HG03565 (cell line): Measurements from ENCODE around the gene KCNK13.
"Not testable (repeated sequence)": the region's sequence is repeated elsewhere in the genome, so short reads cannot be mapped to it uniquely, and the experiment has no call there.

Source experiments
- ATAC-seq: cut with Tn5 transposase; IDR thresholded peaks from one replicate; pipeline ENCODE4 v1.9.1; 2021; ENCODE audit warnings: mild to moderate bottlenecking, moderate library complexity; ENCODE audit not compliant: unreplicated experiment

The KCNK13 gene

DNA sequence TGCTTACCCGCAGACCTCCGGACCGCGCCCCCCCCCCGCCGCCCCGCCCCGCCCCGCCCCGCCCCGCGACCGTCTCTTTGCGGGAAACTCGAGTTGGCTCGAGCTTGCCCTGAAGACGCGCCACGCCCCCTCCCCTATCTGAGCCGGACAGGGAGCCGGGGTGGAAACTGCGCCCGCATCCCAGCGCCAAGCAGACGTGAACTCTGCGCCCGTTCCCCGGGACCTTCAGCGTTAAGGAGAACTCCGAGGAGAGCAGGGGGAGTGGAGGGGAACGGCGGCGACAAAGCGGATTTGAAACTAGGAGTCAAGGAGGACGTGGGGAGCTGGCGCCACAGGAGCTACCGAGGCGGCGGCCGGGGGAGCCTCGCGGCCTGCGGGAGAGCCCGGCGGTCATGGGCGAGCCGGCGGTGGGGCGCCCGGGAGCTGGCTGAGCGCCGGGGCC, at the start of gene KCNK13:
TSS of gene KCNK13 (plus strand) at position 310 of the 442 bp plus-strand sequence. CDS start 212 bp downstream, outside the sequence.
- no peak for ATAC-seq

- no peak for ATAC-seq
Observed at GRCh38 chr14:90017371-90017770, 44.4 kb upstream of the KCNK13 start.

GRCh38 chr14:90019824-90020523, 41.8 kb upstream of the KCNK13 start:
- ATAC-seq, result no peak

- no peak for ATAC-seq
Observed at GRCh38 chr14:90023176-90023896, 38.5 kb upstream of the KCNK13 start.

- ATAC-seq, result no peak
Observed at GRCh38 chr14:90024910-90025309, 36.9 kb upstream of the KCNK13 start.

DNA sequence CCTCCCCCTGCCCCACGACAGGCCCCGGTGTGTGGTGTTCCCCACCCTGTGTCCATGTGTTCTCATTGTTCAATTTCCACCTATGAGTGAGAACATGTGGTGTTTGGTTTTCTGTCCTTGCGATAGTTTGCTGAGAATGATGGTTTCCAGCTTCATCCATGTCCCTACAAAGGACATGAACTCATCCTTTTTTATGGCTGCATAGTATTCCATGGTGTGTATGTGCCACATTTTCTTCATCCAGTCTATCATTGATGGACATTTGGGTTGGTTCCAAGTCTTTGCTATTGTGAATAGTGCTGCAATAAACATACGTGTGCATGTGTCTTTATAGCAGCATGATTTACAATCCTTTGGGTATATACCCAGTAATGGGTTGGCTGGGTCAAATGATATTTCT, 35.2 kb upstream of the KCNK13 start:
- not testable (repeated sequence) for ATAC-seq

- no peak for ATAC-seq
Observed at GRCh38 chr14:90027842-90028241, 34.0 kb upstream of the KCNK13 start.

GRCh38 chr14:90034156-90034555, 27.6 kb upstream of the KCNK13 start:
- ATAC-seq, result no peak

GRCh38 chr14:90034835-90035525, 26.8 kb upstream of the KCNK13 start:
- no peak for ATAC-seq

GRCh38 chr14:90039253-90040010, 22.4 kb upstream of the KCNK13 start:
- ATAC-seq, result no peak

DNA sequence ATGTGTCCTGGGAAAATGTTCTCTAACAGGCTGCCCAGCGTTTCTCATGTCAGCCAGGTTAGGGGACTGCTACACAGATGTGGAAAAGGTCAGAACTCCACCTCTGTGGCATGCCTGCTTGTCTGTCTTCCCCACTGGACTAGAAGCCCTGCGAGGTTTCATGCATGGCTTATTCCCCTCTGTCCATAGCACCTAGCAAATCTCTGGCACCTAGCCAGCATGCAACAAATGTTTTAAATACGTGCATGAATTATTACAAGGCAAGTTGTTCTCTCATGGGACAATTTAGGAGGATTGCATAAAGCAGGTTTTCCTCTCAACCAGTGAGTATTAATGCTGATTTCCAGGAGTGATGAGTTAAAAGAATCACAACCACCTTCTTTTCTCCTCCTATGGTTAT, 21.4 kb upstream of the KCNK13 start:
- no peak for ATAC-seq

DNA sequence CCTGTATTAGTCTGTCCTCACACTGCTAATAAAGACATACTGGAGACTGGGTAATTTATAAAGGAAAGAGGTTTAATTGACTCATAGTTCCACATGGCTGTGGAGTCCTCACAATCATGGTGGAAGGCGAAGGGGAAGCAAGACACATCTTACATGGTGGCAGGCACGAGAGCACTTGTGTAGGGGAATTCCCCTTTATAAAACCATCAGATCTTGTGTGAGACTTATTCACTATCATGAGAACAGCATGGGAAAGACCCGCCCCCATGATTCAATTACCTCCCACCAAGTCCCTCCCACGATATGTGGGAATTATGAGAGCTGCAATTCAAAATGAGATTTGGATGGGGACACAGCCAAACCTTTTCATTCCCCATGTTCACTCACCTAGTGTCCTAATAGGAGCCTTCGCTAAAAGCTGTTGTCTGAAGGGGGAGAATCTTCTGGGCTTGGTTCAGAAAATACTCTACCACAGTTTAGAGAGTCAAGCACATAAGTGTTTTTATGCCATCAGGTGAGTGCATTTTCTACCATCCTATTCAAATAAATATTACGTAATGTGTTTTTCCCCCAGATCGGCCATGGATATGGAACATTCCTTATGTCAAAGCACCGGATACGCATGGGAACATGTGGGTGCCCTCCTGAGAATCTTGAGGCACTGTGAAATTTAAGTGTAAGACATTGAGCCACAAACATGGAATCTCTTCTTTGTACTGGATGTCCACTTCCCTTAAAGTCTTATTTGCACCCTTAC, 19.1 kb upstream of the KCNK13 start:
- no peak for ATAC-seq

GRCh38 chr14:90045616-90046015, 16.2 kb upstream of the KCNK13 start:
- no peak for ATAC-seq

- no peak for ATAC-seq
Observed at GRCh38 chr14:90049390-90049789, 12.4 kb upstream of the KCNK13 start.

- ATAC-seq, result no peak
Observed at GRCh38 chr14:90050271-90050670, 11.5 kb upstream of the KCNK13 start.

GRCh38 chr14:90053044-90053443, 8.8 kb upstream of the KCNK13 start:
- ATAC-seq, result no peak

- no peak for ATAC-seq
Observed at GRCh38 chr14:90054803-90055202, 7.0 kb upstream of the KCNK13 start.

DNA sequence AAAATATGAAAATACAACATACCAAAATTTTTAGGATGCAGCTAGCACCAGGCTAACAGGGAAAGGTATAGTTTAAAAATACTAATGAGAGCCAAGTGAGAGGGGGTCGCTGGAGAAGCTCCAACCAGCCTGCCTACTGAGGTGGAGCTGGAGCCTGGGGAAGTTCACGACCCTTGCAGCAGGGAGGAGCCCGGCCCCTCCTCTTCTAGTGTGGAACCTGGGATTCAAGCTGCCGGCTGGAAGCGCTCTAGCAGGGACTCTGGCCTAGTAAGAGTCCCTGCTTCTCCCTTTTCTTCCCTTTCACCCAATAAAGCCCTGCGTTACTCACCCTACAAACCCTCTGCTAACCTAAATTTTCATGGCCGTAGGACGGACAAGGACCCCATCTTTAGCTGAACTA, 5.0 kb upstream of the KCNK13 start:
- no peak for ATAC-seq

- ATAC-seq, result no peak
Observed at GRCh38 chr14:90058876-90059458, 2.8 kb upstream of the KCNK13 start.
